Keratinocyte (primary cell): ENCODE results near the gene C16orf92. TPM values are rescaled to one million over a fixed set of nuclear protein-coding genes. Genes with fewer than 3 reads are reported as not detected.

Experiments
- DNase-seq: peaks from one replicate; pipeline ENCODE4 v3.0.0-alpha.2; 2011; ENCODE audit warnings: low read depth, missing footprints, low spot score
- FAIRE-seq: peaks from 2 replicates; lab custom pipeline; 2011; peaks lifted over from hg19 to GRCh38; lab: Jason Lieb, UNC
- H2AFZ ChIP-seq: 2 replicates; pipeline ENCODE4 v1.6.0; 2012; ENCODE audit warnings: low read length, control low read depth, inconsistent platforms; ENCODE audit not compliant: control insufficient read depth
- H3K27ac ChIP-seq: 2 replicates; pipeline ENCODE4 v1.5.1; 2011; ENCODE audit warnings: low read length; ENCODE audit not compliant: control insufficient read depth, insufficient read depth
- H3K27me3 ChIP-seq: 3 replicates; pipeline ENCODE4 v1.6.0; 2011; ENCODE audit warnings: low read length; ENCODE audit not compliant: control insufficient read depth, insufficient read depth; ENCODE audit errors: extremely low read depth
- H3K36me3 ChIP-seq, 2 experiments: 2 replicates in 1 of 2; 3 replicates in 1 of 2; pipeline ENCODE4 v1.5.1; 2011; ENCODE audit warnings: low read length in 2 of 2, mild to moderate bottlenecking in 1 of 2; ENCODE audit not compliant: control insufficient read depth in 2 of 2, insufficient read depth in 2 of 2; ENCODE audit errors: extremely low read depth in 1 of 2
- H3K4me1 ChIP-seq: 3 replicates; pipeline ENCODE4 v1.5.1; 2011; ENCODE audit warnings: low read length; ENCODE audit not compliant: control insufficient read depth, insufficient read depth; ENCODE audit errors: extremely low read depth
- H3K4me2 ChIP-seq: 3 replicates; pipeline ENCODE4 v1.6.0; 2011; ENCODE audit warnings: low read depth, low read length; ENCODE audit not compliant: control insufficient read depth, insufficient read depth; ENCODE audit errors: extremely low read depth
- H3K4me3 ChIP-seq, 3 experiments: fragments of 200-600 bp in 1 of 3; sonication (generic) in 1 of 3; 2 replicates in 2 of 3; 3 replicates in 1 of 3; pipeline ENCODE4 v1.5.1; 2011 to 2016; ENCODE audit warnings: low read length in 3 of 3, mild to moderate bottlenecking in 3 of 3, control low read depth in 2 of 3, inconsistent platforms in 1 of 3, low read depth in 1 of 3, mixed read lengths in 1 of 3, mixed run types in 1 of 3, moderate library complexity in 1 of 3; ENCODE audit not compliant: control insufficient read depth in 2 of 3, insufficient read depth in 2 of 3; ENCODE audit errors: extremely low read depth in 1 of 3
- H3K79me2 ChIP-seq: 2 replicates; pipeline ENCODE4 v1.6.0; 2012; ENCODE audit warnings: low read length; ENCODE audit not compliant: control insufficient read depth, insufficient read depth
- H3K9ac ChIP-seq: 3 replicates; pipeline ENCODE4 v1.6.0; 2011; ENCODE audit warnings: low read length; ENCODE audit not compliant: control insufficient read depth, insufficient read depth; ENCODE audit errors: extremely low read depth
- H3K9me1 ChIP-seq: 3 replicates; pipeline ENCODE4 v1.6.0; 2011; ENCODE audit warnings: low read length; ENCODE audit not compliant: control insufficient read depth, insufficient read depth; ENCODE audit errors: extremely low read depth
- H3K9me3 ChIP-seq: 2 replicates; pipeline ENCODE4 v1.5.1; 2012; ENCODE audit warnings: low read depth, low read length; ENCODE audit not compliant: control insufficient read depth
- H4K20me1 ChIP-seq: 3 replicates; pipeline ENCODE4 v1.6.0; 2011; ENCODE audit warnings: low read length; ENCODE audit not compliant: control insufficient read depth, insufficient read depth; ENCODE audit errors: extremely low read depth
- CTCF ChIP-seq, 3 experiments: IDR thresholded peaks in 1 of 3; conservative IDR thresholded peaks in 1 of 3; optimal IDR thresholded peaks in 1 of 3; 2 replicates in 2 of 3; 3 replicates in 1 of 3; pipeline versions ENCODE3 to v1.5.1; 2011; ENCODE audit warnings: low read length in 3 of 3, mild to moderate bottlenecking in 3 of 3, moderate library complexity in 2 of 3, control low read depth in 1 of 3, inconsistent platforms in 1 of 3; ENCODE audit not compliant: insufficient read depth in 2 of 3; ENCODE audit errors: extremely low read depth in 1 of 3
- EZH2 ChIP-seq: IDR thresholded peaks from one replicate; pipeline ENCODE4 v1.6.1; 2012; ENCODE audit warnings: inconsistent platforms, mild to moderate bottlenecking, low read length, moderate library complexity
- dilution Hi-C: fragments of 300-500 bp; cut with MboI; formaldehyde crosslinking; loops from one replicate; pipeline ENCODE4 v1.7.0; 2020; ENCODE audit warnings: low sequenced_read_pairs; ENCODE audit not compliant: extremely low pct_ligation_motif_present
- polyA plus RNA-seq, 5 experiments: library from polyadenylated mRNA; depleted of rRNA in 3 of 5; stranded (reverse) in 3 of 5; stranded (forward) in 1 of 5; unstranded in 1 of 5; fragments of >200 nt; gene quantifications; 1 replicate in 1 of 5; 2 replicates in 3 of 5; 3 replicates in 1 of 5; pipeline versions ENCODE4 v1.2.1 to v1.2.3, GENCODE V29; 2011 to 2012; ENCODE audit warnings: missing spikeins in 2 of 5, low read depth in 1 of 5, low replicate concordance in 1 of 5

The C16orf92 gene
- polyA plus RNA-seq, 1 donor (not counting 4 experiments of a cell fraction or from before 2014, with no cell fraction given): not detected

GRCh38 chr16:29975811-29976511 is 47.0 kb upstream of the C16orf92 start:
- dilution Hi-C loops: no loop called here
- no peaks in the 10 kb centered on the region for H3K9me3 ChIP-seq
- peak overlapping the region; percentile 8 to 97 (median 90) for H3K4me3 ChIP-seq

GRCh38 chr16:29977063-29977825 is 45.8 kb upstream of the C16orf92 start:
- peaks cover 22% of the 10 kb centered on the region for H4K20me1 ChIP-seq
- no peak for TF ChIP-seq EZH2
- TF ChIP-seq CTCF (optimal IDR thresholded peaks at IDR 0.05 in 1 of 3, IDR thresholded peaks at IDR 0.05 in 1 of 3, conservative IDR thresholded peaks at IDR 0.05 in 1 of 3; ENCODE audit: extremely low read depth in 1 of 3, insufficient read depth in 2 of 3, low read length in 3 of 3): no peak
- no peak overlapping the region for H3K27ac ChIP-seq
- H3K9ac ChIP-seq: no peak overlapping the region
- H3K9me1 ChIP-seq: peaks cover 4% of the 10 kb centered on the region
- peaks cover 45% of the 10 kb centered on the region for H3K79me2 ChIP-seq
- DNase-seq (no peak), FAIRE-seq (no peak)
- no peaks in the 10 kb centered on the region for H3K9me3 ChIP-seq
- no peak overlapping the region for H3K4me3 ChIP-seq
- dilution Hi-C loops: no loop called here
- peaks cover 18% of the 10 kb centered on the region for H3K4me1 ChIP-seq
- H3K27me3 ChIP-seq: no peaks in the 10 kb centered on the region
- peaks cover 29 to 33% of the 10 kb centered on the region in 2 experiments for H3K36me3 ChIP-seq
- H3K4me2 ChIP-seq: no peak overlapping the region
- no peak overlapping the region for H2AFZ ChIP-seq

More at GRCh38 chr16:29975811-29976511, 47.0 kb upstream of the C16orf92 start:
- no peak overlapping the region for H2AFZ ChIP-seq
- peak overlapping the region; percentile 80 for H3K4me2 ChIP-seq
- H3K9ac ChIP-seq: no peak overlapping the region
- peaks cover 4% of the 10 kb centered on the region for H3K9me1 ChIP-seq
- H3K4me1 ChIP-seq: peaks cover 18% of the 10 kb centered on the region
- peaks cover 45% of the 10 kb centered on the region for H3K79me2 ChIP-seq
- H3K36me3 ChIP-seq: peaks cover 24 to 29% of the 10 kb centered on the region in 2 experiments
- no peak overlapping the region for H3K27ac ChIP-seq
- H3K27me3 ChIP-seq: no peaks in the 10 kb centered on the region
- no peak for FAIRE-seq
- no peak for TF ChIP-seq CTCF (optimal IDR thresholded peaks at IDR 0.05 in 1 of 3, IDR thresholded peaks at IDR 0.05 in 1 of 3, conservative IDR thresholded peaks at IDR 0.05 in 1 of 3; ENCODE audit: extremely low read depth in 1 of 3, insufficient read depth in 2 of 3, low read length in 3 of 3)
- TF ChIP-seq EZH2: no peak
- H4K20me1 ChIP-seq: peaks cover 22% of the 10 kb centered on the region
- DNase-seq: no peak
